GM23338 (cell line): ENCODE data around the gene CACNA1D. TPM values are rescaled to one million over a fixed set of nuclear protein-coding genes. Genes with fewer than 3 reads are reported as not detected.

Experiments
- ATAC-seq: fragments of 200-7000 bp; cut with Tn5 transposase; 3 replicates; pipeline ENCODE4 v1.9.1; 2020
- DNase-seq: peaks from one replicate; pipeline ENCODE4 v3.0.0-alpha.2; 2015; ENCODE audit warnings: low spot score
- H2AFZ ChIP-seq: fragments of 200-600 bp; sonication (generic); 2 replicates; pipeline ENCODE4 v1.8.0; 2016; ENCODE audit warnings: antibody characterized with exemption, mild to moderate bottlenecking, moderate library complexity
- H3F3A ChIP-seq: fragments of 200-600 bp; sonication (generic); replicated peaks from 2 replicates; pipeline ENCODE4 v1.8.0; 2017; ENCODE audit warnings: antibody characterized with exemption, mixed run types, low read depth
- H3K27ac ChIP-seq: fragments of 200-600 bp; sonication (generic); 2 replicates; pipeline ENCODE4 v1.6.1; 2016; ENCODE audit warnings: low read depth
- H3K27me3 ChIP-seq: fragments of 200-600 bp; sonication (generic); 2 replicates; pipeline ENCODE4 v1.8.0; 2016; ENCODE audit warnings: mild to moderate bottlenecking, mixed run types, moderate library complexity; ENCODE audit not compliant: insufficient read depth
- H3K36me3 ChIP-seq: fragments of 200-600 bp; sonication (generic); 2 replicates; pipeline ENCODE4 v1.8.0; 2016; ENCODE audit warnings: mild to moderate bottlenecking; ENCODE audit not compliant: insufficient read depth
- H3K4me1 ChIP-seq: fragments of 200-600 bp; sonication (generic); 2 replicates; pipeline ENCODE4 v1.8.0; 2016; ENCODE audit warnings: mild to moderate bottlenecking, moderate library complexity; ENCODE audit not compliant: insufficient read depth
- H3K4me2 ChIP-seq: fragments of 200-600 bp; sonication (generic); 2 replicates; pipeline ENCODE4 v1.7.1; 2017; ENCODE audit warnings: mixed run types
- H3K4me3 ChIP-seq: fragments of 200-600 bp; sonication (generic); 2 replicates; pipeline ENCODE4 v1.6.1; 2016; ENCODE audit warnings: mixed run types
- H3K79me2 ChIP-seq: fragments of 200-600 bp; sonication (generic); replicated peaks from 2 replicates; pipeline ENCODE4 v1.8.0; 2017; ENCODE audit warnings: mild to moderate bottlenecking; ENCODE audit not compliant: insufficient read depth
- H3K9me2 ChIP-seq: fragments of 200-600 bp; sonication (generic); 2 replicates; pipeline ENCODE4 v1.8.0; 2017; ENCODE audit not compliant: insufficient read depth
- H4K20me1 ChIP-seq: fragments of 200-600 bp; sonication (generic); replicated peaks from 2 replicates; pipeline ENCODE4 v1.8.0; 2017; ENCODE audit warnings: mild to moderate bottlenecking; ENCODE audit not compliant: insufficient read depth
- H3K27ac Mint-ChIP-seq: 2 replicates; pipeline ENCODE4 v1.8.0; 2020; ENCODE audit warnings: inconsistent platforms, mild to moderate bottlenecking, moderate library complexity, mixed read lengths
- H3K27me3 Mint-ChIP-seq: 3 replicates; pipeline ENCODE4 v1.8.0; 2022; ENCODE audit warnings: low read depth, mild to moderate bottlenecking, moderate library complexity, mixed read lengths, inconsistent platforms; ENCODE audit not compliant: insufficient read depth, poor library complexity
- H3K36me3 Mint-ChIP-seq: 3 replicates; pipeline ENCODE4 v1.8.0; 2021; ENCODE audit warnings: low read depth, mild to moderate bottlenecking, inconsistent platforms, moderate library complexity, mixed read lengths
- H3K4me1 Mint-ChIP-seq: 3 replicates; pipeline ENCODE4 v1.8.0; 2020; ENCODE audit warnings: mild to moderate bottlenecking, inconsistent platforms, mixed read lengths
- H3K4me3 Mint-ChIP-seq: 3 replicates; pipeline ENCODE4 v1.8.0; 2021; ENCODE audit warnings: moderate library complexity, mild to moderate bottlenecking, inconsistent platforms, mixed read lengths
- H3K9me3 Mint-ChIP-seq: 3 replicates; pipeline ENCODE4 v1.8.0; 2020; ENCODE audit warnings: moderate library complexity, mild to moderate bottlenecking, inconsistent platforms, mixed read lengths
- EZH2 ChIP-seq: fragments of 200-600 bp; sonication (generic); IDR thresholded peaks from one replicate; pipeline ENCODE4 v1.8.0; 2017; ENCODE audit warnings: antibody characterized with exemption, mild to moderate bottlenecking, low read depth; ENCODE audit not compliant: unreplicated experiment
- POLR2AphosphoS5 ChIP-seq: IDR thresholded peaks from 2 replicates; pipeline ENCODE4 v1.6.1; 2016; ENCODE audit warnings: antibody characterized with exemption, low read depth
- ZNF462 ChIP-seq: fragments of 250-450 bp; sonication (Bioruptor Pico); IDR thresholded peaks from 2 replicates; pipeline ENCODE4 v1.5.0; 2020; ENCODE audit warnings: mild to moderate bottlenecking, moderate library complexity
- polyA plus RNA-seq: library from polyadenylated mRNA; unstranded; fragments of >200 nt; fragmentation: Nextera tagmentation; extraction: Ambion mirVana; gene quantifications from 2 replicates; pipeline ENCODE4 v1.2.1, GENCODE V29; 2016
- total RNA-seq: library from RNA; depleted of rRNA; stranded (reverse); fragments of >200 nt; shearing (Covaris generic); gene quantifications from 2 replicates; pipeline ENCODE4 v1.2.3, GENCODE V29; 2014

The CACNA1D gene
- total and polyA plus RNA-seq, 2 experiments from 2014 or later: 1.7 to 1.8 TPM

- no peak; the same call in 2 of the 3 replicates for ATAC-seq
- H3K9me3 Mint-ChIP-seq: no peaks in the 10 kb centered on the region
- H4K20me1 ChIP-seq: no peaks in the 10 kb centered on the region
Observed at GRCh38 chr3:53694046-53694445, 199.6 kb downstream of the CACNA1D start.

More at GRCh38 chr3:53694046-53694445, 199.6 kb downstream of the CACNA1D start:
- TF ChIP-seq POLR2AphosphoS5: no peak
- TF ChIP-seq ZNF462 (CRISPR knock-in tag): no peak
- no peak for TF ChIP-seq EZH2
- Mint-ChIP-seq H3K4me3 (no peak overlapping the region), H3K27me3 (peaks cover 2% of the 10 kb centered on the region), H3K36me3 (no peaks in the 10 kb centered on the region), H3K4me1 (no peaks in the 10 kb centered on the region; the same call in 2 of the 3 replicates), H3K27ac (no peak overlapping the region)
- Histone ChIP-seq H3K27ac (no peak overlapping the region), H3K4me2 (no peak overlapping the region), H3K4me1 (no peaks in the 10 kb centered on the region), H3F3A (no peaks in the 10 kb centered on the region), H3K79me2 (no peaks in the 10 kb centered on the region), H3K36me3 (no peaks in the 10 kb centered on the region), H3K9me2 (no peaks in the 10 kb centered on the region), H2AFZ (no peak overlapping the region), H3K4me3 (no peak overlapping the region), H3K27me3 (no peaks in the 10 kb centered on the region)
- DNase-seq: no peak
